ENCODE results near the gene OR13F1. TPM values are rescaled to one million over a fixed set of nuclear protein-coding genes. Genes with fewer than 3 reads are reported as not detected.

Gene OR13F1
- total RNA-seq (2021) = not detected in 2 replicates
- Bru-seq, nascent RNA = not detected
- not detected for BruChase-seq, experiment 1, labeled RNA remaining after a 2-hour chase
- BruChase-seq, experiment 2, labeled RNA remaining after a 6-hour chase = not detected
- long read RNA-seq = 0 reads

GRCh38 chr9:104503963-104504362, at the start of gene OR13F1:
OR13F1 (plus strand) TSS chr9:104504263; CDS start chr9:104504263, 0 bp downstream.
- CTCF ChIA-PET = no interaction called here

DNA sequence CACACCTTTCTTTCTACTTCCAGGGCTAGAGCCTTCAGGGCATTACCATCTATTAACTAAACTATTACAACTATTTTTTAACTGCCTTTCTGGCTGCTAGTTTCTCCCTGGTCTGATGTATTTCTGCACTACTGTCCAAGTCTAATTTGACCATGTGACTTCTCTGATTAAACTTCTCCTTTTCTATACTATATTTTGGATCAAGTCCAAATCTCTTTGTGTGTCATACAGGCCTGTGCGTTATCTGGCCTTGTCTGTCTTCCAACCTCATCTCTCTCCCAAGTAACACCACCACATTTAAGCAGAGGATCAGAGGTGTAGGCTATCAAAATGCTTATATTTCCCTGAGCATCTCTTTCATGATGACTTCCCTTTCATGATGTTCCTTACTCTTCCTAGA, 47.2 kb upstream of the OR13F1 start:
- DNase-seq (ENCODE audit: low spot score) = no peak
- ChIA-PET POLR2A (ENCODE audit: low non-redundant PET) (no interaction called here), CTCF (no interaction called here)
- intact Hi-C loops (cut with micrococcal nuclease; ENCODE audit: unreplicated experiment) = no loop called here
- no peaks in the 10 kb centered on the region for H3K4me1 ChIP-seq (ENCODE audit: insufficient read depth, low read length, poor library complexity, severe bottlenecking)
- no peak overlapping the region for H3K27ac ChIP-seq (ENCODE audit: low read depth, low read length, poor library complexity, severe bottlenecking)
- H3K27me3 ChIP-seq (replicated peaks; ENCODE audit: insufficient read depth, low read depth, low read length, poor library complexity) = no peaks in the 10 kb centered on the region
- no peaks in the 10 kb centered on the region for H3K36me3 ChIP-seq (ENCODE audit: insufficient read depth, low read length, poor library complexity, severe bottlenecking)
- no peaks in the 10 kb centered on the region for H3K9me3 ChIP-seq (ENCODE audit: low read depth, low read length, poor library complexity, severe bottlenecking)
- BruUV-seq (replicated peaks) = no TSS peak
- TF ChIP-seq EZH2 (IDR thresholded peaks at IDR 0.05; ENCODE audit: borderline replicate concordance, low read depth, low read length, poor library complexity, severe bottlenecking) = no peak
- TF ChIP-seq, protein P1, sequence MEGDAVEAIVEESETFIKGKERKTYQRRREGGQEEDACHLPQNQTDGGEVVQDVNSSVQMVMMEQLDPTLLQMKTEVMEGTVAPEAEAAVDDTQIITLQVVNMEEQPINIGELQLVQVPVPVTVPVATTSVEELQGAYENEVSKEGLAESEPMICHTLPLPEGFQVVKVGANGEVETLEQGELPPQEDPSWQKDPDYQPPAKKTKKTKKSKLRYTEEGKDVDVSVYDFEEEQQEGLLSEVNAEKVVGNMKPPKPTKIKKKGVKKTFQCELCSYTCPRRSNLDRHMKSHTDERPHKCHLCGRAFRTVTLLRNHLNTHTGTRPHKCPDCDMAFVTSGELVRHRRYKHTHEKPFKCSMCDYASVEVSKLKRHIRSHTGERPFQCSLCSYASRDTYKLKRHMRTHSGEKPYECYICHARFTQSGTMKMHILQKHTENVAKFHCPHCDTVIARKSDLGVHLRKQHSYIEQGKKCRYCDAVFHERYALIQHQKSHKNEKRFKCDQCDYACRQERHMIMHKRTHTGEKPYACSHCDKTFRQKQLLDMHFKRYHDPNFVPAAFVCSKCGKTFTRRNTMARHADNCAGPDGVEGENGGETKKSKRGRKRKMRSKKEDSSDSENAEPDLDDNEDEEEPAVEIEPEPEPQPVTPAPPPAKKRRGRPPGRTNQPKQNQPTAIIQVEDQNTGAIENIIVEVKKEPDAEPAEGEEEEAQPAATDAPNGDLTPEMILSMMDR (conservative IDR thresholded peaks at IDR 0.05; ENCODE audit: low read depth, low read length) = no peak
- H3K4me3 ChIP-seq (ENCODE audit: low read depth, low read length, poor library complexity, severe bottlenecking) = no peak overlapping the region

More at GRCh38 chr9:104503963-104504362, at the start of gene OR13F1:
- POLR2A ChIA-PET (ENCODE audit: low non-redundant PET) = no interaction called here
- no peak for DNase-seq (ENCODE audit: low spot score)
- BruUV-seq (replicated peaks) = no TSS peak
- H3K27ac ChIP-seq (ENCODE audit: low read depth, low read length, poor library complexity, severe bottlenecking) = no peak within 1 kb of the TSS
- H3K27me3 ChIP-seq (replicated peaks; ENCODE audit: insufficient read depth, low read depth, low read length, poor library complexity) = no peaks in the 10 kb centered on the region
- TF ChIP-seq EZH2 (IDR thresholded peaks at IDR 0.05; ENCODE audit: borderline replicate concordance, low read depth, low read length, poor library complexity, severe bottlenecking) = no peak
- TF ChIP-seq, protein P1 (conservative IDR thresholded peaks at IDR 0.05; ENCODE audit: low read depth, low read length) = no peak
- H3K9me3 ChIP-seq (ENCODE audit: low read depth, low read length, poor library complexity, severe bottlenecking) = no peaks in the 10 kb centered on the region
- intact Hi-C loops (cut with micrococcal nuclease; ENCODE audit: unreplicated experiment) = no loop called here
- H3K4me3 ChIP-seq (ENCODE audit: low read depth, low read length, poor library complexity, severe bottlenecking) = no peak within 1 kb of the TSS
- no peaks in the 10 kb centered on the region for H3K4me1 ChIP-seq (ENCODE audit: insufficient read depth, low read length, poor library complexity, severe bottlenecking)
- H3K36me3 ChIP-seq (ENCODE audit: insufficient read depth, low read length, poor library complexity, severe bottlenecking) = no peaks in the 10 kb centered on the region

- ChIA-PET POLR2A (ENCODE audit: low non-redundant PET) (no interaction called here), CTCF (no interaction called here)
- peaks cover 3% of the 10 kb centered on the region for H3K9me3 ChIP-seq (ENCODE audit: low read depth, low read length, poor library complexity, severe bottlenecking)
- no peak overlapping the region for H3K4me3 ChIP-seq (ENCODE audit: low read depth, low read length, poor library complexity, severe bottlenecking)
- no peak overlapping the region for H3K27ac ChIP-seq (ENCODE audit: low read depth, low read length, poor library complexity, severe bottlenecking)
- intact Hi-C loops (cut with micrococcal nuclease; ENCODE audit: unreplicated experiment) = no loop called here
- no TSS peak for BruUV-seq (replicated peaks)
- no peaks in the 10 kb centered on the region for H3K4me1 ChIP-seq (ENCODE audit: insufficient read depth, low read length, poor library complexity, severe bottlenecking)
- TF ChIP-seq, protein P1 (conservative IDR thresholded peaks at IDR 0.05; ENCODE audit: low read depth, low read length) = no peak
- TF ChIP-seq EZH2 (IDR thresholded peaks at IDR 0.05; ENCODE audit: borderline replicate concordance, low read depth, low read length, poor library complexity, severe bottlenecking) = no peak
- no peak for DNase-seq (ENCODE audit: low spot score)
- no peaks in the 10 kb centered on the region for H3K27me3 ChIP-seq (replicated peaks; ENCODE audit: insufficient read depth, low read depth, low read length, poor library complexity)
- no peaks in the 10 kb centered on the region for H3K36me3 ChIP-seq (ENCODE audit: insufficient read depth, low read length, poor library complexity, severe bottlenecking)
These were observed 40.2 kb upstream of the OR13F1 start for GRCh38 chr9:104463864-104464263.
